Muscle of back (tissue), 11 donors: Measurements from ENCODE around the gene FAM181B. TPM values are rescaled to one million over a fixed set of nuclear protein-coding genes. Genes with fewer than 3 reads are reported as not detected.

Experiments used
- DNase-seq, 3 donors: peaks; one replicate each; pipeline versions ENCODE4 v3.0.0 to v3.0.0-alpha.2; 2013
- polyA plus RNA-seq, 10 donors: library from polyadenylated mRNA; unstranded; fragments of 120-200 nt; gene quantifications; one replicate each; pipeline ENCODE4 v1.2.1, GENCODE V29; 2013; ENCODE audit not compliant: insufficient read length in 10 of 10

FAM181B gene
- polyA plus RNA-seq, 10 donors: 0.07 to 0.37 (median 0.16) TPM

GRCh38 chr11:82683029-82683428 lies 50.6 kb downstream of the FAM181B start:
- DNase-seq: no peak

DNA sequence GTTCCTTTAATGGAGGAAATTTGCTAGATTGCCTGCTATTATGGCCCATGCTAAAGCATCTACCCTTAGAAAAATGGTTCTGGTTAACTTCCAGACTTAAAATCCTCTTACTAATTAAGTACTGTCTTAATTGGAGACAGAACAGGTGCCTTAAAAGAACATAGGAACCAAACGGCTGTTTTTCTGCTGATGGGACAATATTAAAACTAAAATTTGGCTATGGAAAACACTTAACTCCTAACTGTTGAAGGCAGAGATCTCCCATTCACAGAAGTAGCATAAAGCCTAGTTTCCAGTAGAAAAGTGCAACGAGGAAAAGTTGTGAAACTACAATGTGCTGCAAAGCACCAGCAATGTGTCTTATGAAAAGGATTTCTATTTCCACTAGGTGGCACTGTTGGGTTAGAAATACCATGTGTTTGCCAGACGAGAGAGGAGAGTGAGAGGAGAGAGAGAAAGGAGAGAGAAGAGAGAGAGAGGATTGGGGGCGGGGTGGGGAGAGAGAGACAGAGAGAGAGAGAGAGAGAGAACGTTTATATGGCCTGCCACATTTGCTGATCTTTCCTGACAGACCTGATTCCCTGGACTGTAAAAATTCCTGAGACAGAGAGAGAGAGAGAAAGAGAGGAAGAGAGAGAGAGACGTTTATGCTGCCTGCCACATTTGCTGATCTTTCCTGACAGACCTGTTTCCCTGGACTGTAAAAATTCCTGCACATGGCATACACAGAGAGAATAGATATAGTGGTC lies 51.5 kb downstream of the FAM181B start:
- DNase-seq: peak; percentile 43 to 60 (median 45)

GRCh38 chr11:82680252-82680651 lies 53.4 kb downstream of the FAM181B start:
- no peak for DNase-seq

Other genes starting within 250 kb of the FAM181B start
- 100 to 1,000 TPM in 8 of 10 donors, 10 to 100 TPM in 2; 86.6 to 138 (median 117) TPM for gene PRCP, start 166.6 kb upstream of the FAM181B start, polyA plus RNA-seq
- gene DDIAS, start 167.9 kb upstream of the FAM181B start, polyA plus RNA-seq: 1 to 10 TPM; 3.1 to 5.2 (median 3.6) TPM